SJSA1 (cell line): Measurements from ENCODE around the gene NR1H2. TPM values are rescaled to one million over a fixed set of nuclear protein-coding genes. Genes with fewer than 3 reads are reported as not detected.

Source experiments
- total RNA-seq: library from RNA; depleted of rRNA; stranded (reverse); fragments of >200 nt; shearing (Covaris generic); gene quantifications from 2 replicates; pipeline ENCODE4 v1.2.3, GENCODE V29; 2014; rRNA removed

The NR1H2 gene
- total RNA-seq, 1 experiment from 2014 or later = 45.5 TPM

Other genes with a start within 250 kb of the NR1H2 start
- not detected in 2 replicates for gene IZUMO2, start 213.2 kb upstream of the NR1H2 start, total RNA-seq
- gene MYH14, start 172.8 kb upstream of the NR1H2 start, total RNA-seq = not detected in 2 replicates
- not detected in 2 replicates for gene KCNC3, start 47.1 kb upstream of the NR1H2 start, total RNA-seq
- not detected in 2 replicates for gene NAPSA, start 10.8 kb upstream of the NR1H2 start, total RNA-seq
- gene POLD1, start 7.9 kb downstream of the NR1H2 start, total RNA-seq = 33.3 and 51.8 TPM in 2 replicates
- not detected in 2 replicates for gene SPIB, start 42.5 kb downstream of the NR1H2 start, total RNA-seq
- gene MYBPC2, start 56.4 kb downstream of the NR1H2 start, total RNA-seq = not detected in 2 replicates
- 67.3 and 86.0 TPM in 2 replicates for gene EMC10, start 100.0 kb downstream of the NR1H2 start, total RNA-seq
- not detected in 2 replicates for gene GARIN5A, start 100.4 kb downstream of the NR1H2 start, total RNA-seq
- gene JOSD2, start 134.7 kb downstream of the NR1H2 start, total RNA-seq = 21.9 and 43.6 TPM in 2 replicates
- gene ASPDH, start 137.5 kb downstream of the NR1H2 start, total RNA-seq = not detected in 2 replicates
- not detected in 2 replicates for gene LRRC4B, start 192.0 kb downstream of the NR1H2 start, total RNA-seq